HepG2 (cell line): ENCODE measurements around the gene PREP. TPM values are rescaled to one million over a fixed set of nuclear protein-coding genes. Genes with fewer than 3 reads are reported as not detected.

ENCODE experiments used
- ATAC-seq: fragments of 200-7000 bp; cut with Tn5 transposase; 3 replicates; pipeline ENCODE4 v1.9.1; 2020; ENCODE audit warnings: mild to moderate bottlenecking, moderate library complexity
- BruUV-seq: library from RNA; stranded (reverse); fragments of 400-500 nt; replicated peaks from 2 replicates; lab custom pipeline; 2021; lab: Mats Ljungman, UMichigan
- CTCF ChIA-PET: fragments of 300-600 bp; formaldehyde crosslinking; extraction: SDS; loops from one replicate; lab custom pipeline; 2021; ENCODE audit warnings: low total read pairs, inconsistent platforms, low intra/inter-chr PET ratio; lab: Yijun Ruan, JAX
- POLR2A ChIA-PET: fragments of 350-600 bp; sonication (Branson Sonifier 250); formaldehyde crosslinking; loops from one replicate; lab custom pipeline; 2020; ENCODE audit warnings: antibody characterized with exemption, inconsistent platforms; lab: Yijun Ruan, JAX
- DNase-seq: peaks from one replicate; pipeline ENCODE4 v3.0.0-alpha.2; 2015; ENCODE audit warnings: low spot score
- FAIRE-seq: peaks from 3 replicates; lab custom pipeline; 2011; peaks lifted over from hg19 to GRCh38; lab: Jason Lieb, UNC
- H2AFZ ChIP-seq: one replicate; pipeline ENCODE4 v1.6.1; 2011; ENCODE audit warnings: low read length, inconsistent platforms
- H3K27ac ChIP-seq: fragments of 300-600 bp; 3 replicates; pipeline ENCODE4 v1.8.0; 2011; ENCODE audit warnings: mixed run types, mild to moderate bottlenecking, mixed read lengths, low read length, inconsistent platforms; ENCODE audit not compliant: insufficient read depth; ENCODE audit errors: extremely low read length
- H3K27me3 ChIP-seq, 2 experiments: fragments of 200-600 bp in 1 of 2; 2 replicates in 1 of 2; 3 replicates in 1 of 2; pipeline versions ENCODE4 v1.6.0 to v1.8.0; 2011; ENCODE audit warnings: low read length in 2 of 2, mild to moderate bottlenecking in 2 of 2, moderate library complexity in 2 of 2, inconsistent platforms in 1 of 2; ENCODE audit not compliant: insufficient read depth in 2 of 2, control insufficient read depth in 1 of 2
- H3K36me3 ChIP-seq, 2 experiments: fragments of 200-600 bp in 1 of 2; replicated peaks in 1 of 2; 2 replicates in 1 of 2; 3 replicates in 1 of 2; pipeline versions ENCODE4 v1.5.1 to v1.8.0; 2011; ENCODE audit warnings: low read length in 2 of 2, inconsistent platforms in 1 of 2; ENCODE audit not compliant: insufficient read depth in 2 of 2, control insufficient read depth in 1 of 2
- H3K4me1 ChIP-seq: 2 replicates; pipeline ENCODE4 v1.5.1; 2012; ENCODE audit warnings: low read length, inconsistent platforms; ENCODE audit not compliant: insufficient read depth
- H3K4me2 ChIP-seq: 2 replicates; pipeline ENCODE4 v1.6.0; 2011; ENCODE audit warnings: low read depth, low read length, inconsistent platforms
- H3K4me3 ChIP-seq, 3 experiments: fragments of 200-600 bp in 1 of 3; sonication (generic), shearing (Covaris generic) in 1 of 3; replicated peaks in 1 of 3; 2 replicates each; pipeline ENCODE4 v1.5.1; 2011 to 2016; ENCODE audit warnings: low read length in 3 of 3, inconsistent platforms in 2 of 3, low read depth in 2 of 3, mild to moderate bottlenecking in 2 of 3, control low read depth in 1 of 3, mixed read lengths in 1 of 3; ENCODE audit not compliant: insufficient read depth in 1 of 3
- H3K79me2 ChIP-seq: one replicate; pipeline ENCODE4 v1.6.1; 2011; ENCODE audit warnings: low read length, inconsistent platforms; ENCODE audit not compliant: insufficient read depth
- H3K9ac ChIP-seq: 2 replicates; pipeline ENCODE4 v1.6.0; 2011; ENCODE audit warnings: mild to moderate bottlenecking, low read depth, low read length, inconsistent platforms; ENCODE audit not compliant: insufficient read depth
- H3K9me3 ChIP-seq: 2 replicates; pipeline ENCODE4 v1.5.1; 2012; ENCODE audit warnings: mild to moderate bottlenecking, low read length
- H4K20me1 ChIP-seq: 2 replicates; pipeline ENCODE4 v1.6.0; 2011; ENCODE audit warnings: inconsistent platforms, mild to moderate bottlenecking, low read length, moderate library complexity; ENCODE audit not compliant: insufficient read depth
- GABPB1 ChIP-seq: IDR thresholded peaks from 2 replicates; pipeline ENCODE4 v1.6.1; 2016; ENCODE audit warnings: mild to moderate bottlenecking, missing genetic modification reagents, moderate library complexity, missing compliant biosample characterization
- IRF9 ChIP-seq: sonication (generic); formaldehyde crosslinking; IDR thresholded peaks from 2 replicates; pipeline ENCODE4 v1.8.0; 2022; ENCODE audit warnings: missing genetic modification reagents, mild to moderate bottlenecking, borderline replicate concordance
- WGBS: methylation state at CpG from one replicate; pipeline ENCODE4 v1.1.6; 2017; ENCODE audit warnings: low lambda C conversion rate; 5-methylcytosine and 5-hydroxymethylcytosine counted together
- in situ Hi-C: cut with HindIII; loops from 2 replicates; pipeline ENCODE4 v1.10.0; 2017; ENCODE audit warnings: low pct_unique_long_range_greater_than_20kb; ENCODE audit not compliant: extremely low pct_ligation_motif_present
- intact Hi-C: fragments of 100-400 bp; cut with micrococcal nuclease; formaldehyde crosslinking; loops from one replicate; pipeline ENCODE4 v1.10.0; 2022; ENCODE audit not compliant: unreplicated experiment
- polyA plus RNA-seq, 8 experiments: library from polyadenylated mRNA; depleted of rRNA in 3 of 8; stranded (reverse) in 7 of 8; unstranded in 1 of 8; fragments of >200 nt; fragmentation: Illumina TruSeq in 4 of 8; extraction: Trizol in 4 of 8; gene quantifications; 2 replicates each; pipeline versions ENCODE4 v1.2.1 to v1.2.3, GENCODE V29; 2011 to 2016; ENCODE audit warnings: low read depth in 4 of 8, missing spikeins in 1 of 8, mixed read lengths in 1 of 8; ENCODE audit not compliant: insufficient read depth in 1 of 8
- total RNA-seq, 5 experiments: library from RNA; depleted of rRNA; stranded (reverse); fragments of >200 nt; fragmentation: Illumina TruSeq; extraction: Trizol; gene quantifications; 2 replicates each; pipeline ENCODE4 v1.2.3, GENCODE V29; 2016; ENCODE audit warnings: low read depth in 1 of 5

PREP gene
- total and polyA plus RNA-seq, 2 of the 13 experiments (the other 11 are each of a cell fraction or from before 2014, with no cell fraction given): 12.6 to 15.9 TPM

GRCh38 chr6:105259913-105260889 lies 142.7 kb downstream of the PREP start:
- H3K27me3 ChIP-seq: peaks cover 0 to 15% of the 10 kb centered on the region in 2 experiments; a peak in 2 of 5 replicates
- no peaks in the 10 kb centered on the region for H3K9me3 ChIP-seq
- no peak overlapping the region for H3K4me3 ChIP-seq
- H3K27ac ChIP-seq: no peak overlapping the region
- in situ Hi-C loops: no loop called here
- H3K4me2 ChIP-seq: no peak overlapping the region
- CTCF ChIA-PET: no interaction called here
- ATAC-seq (no peak), DNase-seq (no peak), FAIRE-seq (no peak)
- no peaks in the 10 kb centered on the region for H4K20me1 ChIP-seq
- no peaks in the 10 kb centered on the region for H3K79me2 ChIP-seq
- no peak for TF ChIP-seq GABPB1 (CRISPR knock-in tag)
- intact Hi-C loops: no loop called here
- BruUV-seq: no TSS peak
- POLR2A ChIA-PET: no interaction called here
- H3K4me1 ChIP-seq: no peaks in the 10 kb centered on the region
- no peak overlapping the region for H2AFZ ChIP-seq
- no peak overlapping the region for H3K9ac ChIP-seq
- WGBS: 26% methylated on average over 12 of the region's 13 CpGs
- H3K36me3 ChIP-seq: no peaks in the 10 kb centered on the region

- no peaks in the 10 kb centered on the region for H3K4me1 ChIP-seq
- WGBS: 11% methylated on average over 5 of the region's 5 CpGs
- intact Hi-C loops (no loop called here), in situ Hi-C loops (no loop called here)
- no peak overlapping the region for H3K4me2 ChIP-seq
- H3K79me2 ChIP-seq: no peaks in the 10 kb centered on the region
- POLR2A ChIA-PET: no interaction called here
- H2AFZ ChIP-seq: no peak overlapping the region
- ATAC-seq (no peak), DNase-seq (no peak), FAIRE-seq (no peak)
- H3K27ac ChIP-seq: no peak overlapping the region
- no peaks in the 10 kb centered on the region for H4K20me1 ChIP-seq
- no peak overlapping the region for H3K9ac ChIP-seq
- H3K36me3 ChIP-seq: no peaks in the 10 kb centered on the region
- H3K27me3 ChIP-seq: peaks cover 0 to 15% of the 10 kb centered on the region in 2 experiments; a peak in 2 of 5 replicates
- no peak overlapping the region for H3K4me3 ChIP-seq
- no peaks in the 10 kb centered on the region for H3K9me3 ChIP-seq
- CTCF ChIA-PET: no interaction called here
- TF ChIP-seq IRF9 (CRISPR knock-in tag): no peak
- no TSS peak for BruUV-seq
Measured at GRCh38 chr6:105258816-105259215, 144.1 kb downstream of the PREP start.
